ENCODE results near the gene OSBP2.
A peak's percentile ranks its signal among the peaks of the same experiment; 100 is the strongest.

OSBP2 gene

DNA sequence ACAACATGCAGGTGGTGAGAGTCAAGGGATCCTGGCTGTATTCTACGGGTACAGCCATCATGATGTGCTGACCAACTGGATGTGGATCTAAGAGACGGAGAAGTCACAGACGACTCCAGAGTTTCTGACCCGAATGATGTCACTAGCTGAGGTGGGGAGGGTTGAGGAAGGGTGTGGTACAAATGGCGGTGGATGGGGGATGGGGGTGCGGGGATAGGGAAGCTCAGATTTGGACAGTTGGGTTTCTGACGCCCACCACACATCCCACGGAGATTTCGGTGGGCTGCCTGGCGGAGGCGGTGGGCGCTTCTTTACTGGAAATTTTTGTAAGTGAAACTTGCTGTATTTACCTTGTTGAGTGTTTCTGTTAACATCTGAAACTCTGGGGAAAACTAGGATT lies 126.7 kb downstream of the OSBP2 start:
- DNase-seq, result no peak

DNA sequence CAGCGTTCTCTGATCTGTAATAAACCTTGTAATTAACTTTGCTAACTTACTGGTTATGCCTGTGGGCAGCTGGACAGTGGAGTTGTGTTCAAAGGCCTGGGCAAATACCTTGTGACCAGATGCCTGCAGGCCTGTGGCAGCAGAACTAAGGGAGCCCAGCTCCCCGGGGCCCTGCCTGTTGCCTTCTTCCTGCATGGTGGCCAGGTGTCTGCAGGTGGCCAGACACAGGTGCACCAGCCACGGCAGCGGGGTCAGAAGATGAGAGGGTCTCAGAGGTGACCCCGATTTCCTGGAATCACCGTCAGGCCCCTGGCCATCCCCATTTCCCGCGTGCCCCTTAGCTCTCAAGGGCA lies 127.2 kb downstream of the OSBP2 start:
- DNase-seq, result peak in 1 of 2 experiments; percentile 6

DNA sequence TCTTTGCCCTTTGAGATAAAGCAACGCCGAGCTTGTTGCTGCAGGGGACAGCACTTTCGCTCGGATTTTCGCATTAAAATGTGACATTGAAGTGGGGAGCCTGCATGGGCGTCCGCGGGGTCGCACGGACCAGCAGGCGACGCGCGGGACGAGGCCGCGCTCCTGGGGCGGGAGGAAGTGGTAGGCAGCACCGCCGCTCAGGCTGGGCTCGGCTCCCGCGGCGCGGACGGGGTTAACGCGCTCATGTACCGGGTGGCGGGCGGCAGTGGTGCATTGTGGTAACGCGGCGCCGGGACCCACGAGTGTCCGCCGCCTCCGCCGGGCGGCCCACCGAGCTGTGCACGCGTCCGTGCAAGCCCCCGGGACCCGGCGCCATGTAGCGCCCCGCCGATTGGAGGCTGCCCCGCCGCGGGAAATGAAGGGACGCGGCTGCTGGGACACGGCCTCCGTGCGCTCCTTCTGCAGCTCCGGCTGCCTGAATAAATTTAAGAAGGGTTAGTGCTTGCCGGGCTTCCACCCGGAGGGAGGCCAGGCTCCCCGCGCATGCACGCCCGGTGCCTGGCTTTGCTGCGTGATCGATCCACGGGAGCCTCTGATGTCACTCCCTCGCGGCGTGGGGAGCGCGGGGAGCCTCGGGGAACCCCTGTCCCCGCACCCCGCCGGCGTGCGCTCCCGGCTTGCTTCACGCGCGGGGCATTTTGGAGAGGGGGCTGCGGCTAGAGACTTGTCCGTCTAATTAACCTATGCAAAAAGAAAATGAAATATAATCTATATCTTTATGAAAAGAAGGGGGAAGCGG lies 127.7 kb downstream of the OSBP2 start:
- DNase-seq, result no peak

DNA sequence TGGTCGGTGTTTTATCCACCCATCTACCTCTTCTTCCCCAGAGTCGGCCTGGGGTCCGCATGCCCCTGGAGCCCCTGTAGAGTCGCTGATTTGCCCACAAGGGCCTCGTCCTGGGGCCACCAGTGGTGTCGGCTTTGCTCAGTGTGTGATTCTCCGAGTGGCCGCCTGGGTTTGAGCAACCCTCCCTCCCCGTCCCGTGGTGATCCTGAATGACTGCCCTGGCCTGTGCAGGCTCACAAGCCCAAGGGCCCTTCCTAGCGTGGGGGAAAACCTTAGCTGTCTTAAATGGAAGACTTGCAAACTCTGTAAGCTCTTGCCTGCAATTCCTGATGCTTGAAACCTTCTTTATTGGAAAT lies 128.3 kb downstream of the OSBP2 start:
- no peak for DNase-seq

DNA sequence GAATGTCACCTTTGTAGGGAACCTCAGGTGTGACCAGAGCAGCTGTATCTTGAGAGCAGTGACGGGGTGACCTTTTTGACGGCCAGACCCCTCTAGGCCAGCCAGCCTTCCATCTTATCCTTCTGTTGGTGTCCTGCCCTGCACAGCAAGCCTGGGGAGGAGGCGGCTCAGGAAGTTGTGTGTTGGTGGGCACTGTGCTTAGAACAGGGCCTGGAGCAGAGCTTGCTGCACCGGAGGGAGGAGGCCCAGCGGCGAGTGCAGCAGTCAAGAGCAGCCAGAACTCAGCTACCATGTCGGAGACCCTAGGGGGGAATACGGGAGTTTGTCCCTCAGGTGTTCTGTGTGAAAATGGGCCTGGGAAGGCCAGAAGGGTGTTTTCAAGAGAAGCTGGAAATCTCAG lies 129.4 kb downstream of the OSBP2 start:
- DNase-seq, result no peak

DNA sequence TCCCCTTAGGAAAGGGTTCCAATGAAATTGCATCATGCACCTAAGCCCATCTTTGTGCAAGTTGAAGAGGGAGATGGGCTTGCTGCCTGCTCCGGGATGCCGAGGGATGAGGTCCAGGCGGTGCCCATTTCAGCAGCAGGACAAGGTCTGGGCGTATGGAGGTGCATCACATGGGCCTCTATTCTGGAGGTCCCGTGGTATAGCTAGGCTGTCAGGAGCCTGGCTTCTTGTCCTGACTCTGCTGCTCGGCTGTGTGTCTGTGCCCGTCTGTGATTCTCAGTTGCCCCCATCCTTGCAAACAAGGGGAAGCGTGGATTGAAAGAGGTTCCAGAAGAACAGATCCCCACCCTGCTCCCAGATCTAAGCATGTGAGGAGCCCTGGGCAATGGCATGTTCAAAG lies 130.0 kb downstream of the OSBP2 start:
- no peak for DNase-seq

DNA sequence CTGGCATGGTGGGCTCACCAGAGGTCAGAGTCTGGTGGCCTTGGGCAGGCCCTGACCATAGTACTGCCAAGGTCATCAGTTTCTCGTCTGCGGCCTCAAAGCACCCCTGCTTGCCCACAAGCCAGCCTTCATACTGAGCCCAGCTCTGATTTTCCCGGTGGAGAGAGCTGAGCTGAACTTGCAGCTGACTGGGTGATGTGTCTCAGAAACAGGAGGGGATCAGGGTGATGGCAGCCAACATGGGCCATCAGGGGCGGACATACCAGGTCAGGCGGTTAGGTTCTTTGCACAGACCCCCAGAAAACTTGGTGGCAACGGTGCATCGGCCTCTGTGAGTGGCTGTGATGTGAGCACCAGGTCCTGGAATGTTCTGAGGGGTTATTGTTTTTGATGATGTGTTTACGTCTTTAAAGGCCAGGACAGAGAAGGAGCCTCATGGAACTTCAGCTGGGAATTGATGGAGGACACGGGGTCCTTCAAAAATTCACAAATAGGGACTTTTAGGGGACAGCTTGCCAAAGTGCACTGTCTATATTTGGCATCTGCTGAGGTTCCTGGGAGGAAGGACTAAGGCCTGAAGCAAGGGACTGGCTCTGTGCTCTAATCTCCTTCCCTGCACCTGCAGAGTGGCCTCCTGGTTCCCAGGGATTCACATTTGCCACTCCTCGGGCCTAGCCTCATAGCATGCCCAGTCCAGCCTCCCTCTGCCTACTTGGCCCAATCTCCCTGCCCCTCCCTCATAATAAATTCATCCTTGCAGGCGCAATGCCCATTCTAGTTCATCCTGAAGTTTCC lies 131.2 kb downstream of the OSBP2 start:
- DNase-seq, result no peak

DNA sequence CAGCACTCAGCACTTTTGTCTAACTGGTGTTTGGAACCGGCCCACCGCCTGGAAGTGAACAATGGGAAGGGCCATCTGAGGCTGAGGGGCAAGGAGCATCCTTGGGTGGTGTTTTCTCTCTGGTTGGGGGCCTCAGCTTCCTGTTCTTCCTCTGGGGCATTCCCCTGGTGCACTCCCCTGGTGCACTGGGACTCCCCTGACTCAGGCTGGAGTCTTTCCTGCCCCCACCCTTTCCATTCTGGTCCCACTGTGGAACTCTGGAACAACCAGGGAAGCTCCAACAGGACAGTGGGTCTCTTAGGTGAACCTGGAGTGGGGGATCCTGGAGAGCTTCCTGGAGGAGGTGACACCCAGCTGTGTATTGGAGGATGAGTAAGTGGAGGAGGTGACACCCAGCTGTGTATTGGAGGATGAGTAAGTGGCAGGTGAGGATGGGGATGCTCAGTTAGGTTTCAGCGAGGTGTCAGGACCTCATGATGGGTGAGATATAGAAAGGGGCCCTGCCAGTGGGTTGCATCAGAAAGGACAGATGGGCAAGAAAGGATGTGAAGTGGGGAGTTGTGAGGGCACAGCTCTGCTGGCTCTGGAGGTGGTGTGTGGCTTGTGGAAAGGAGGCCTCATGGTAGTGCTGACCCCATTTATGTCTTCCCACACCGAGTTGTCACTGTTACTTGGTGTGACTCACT lies 132.1 kb downstream of the OSBP2 start:
- no peak for DNase-seq

DNA sequence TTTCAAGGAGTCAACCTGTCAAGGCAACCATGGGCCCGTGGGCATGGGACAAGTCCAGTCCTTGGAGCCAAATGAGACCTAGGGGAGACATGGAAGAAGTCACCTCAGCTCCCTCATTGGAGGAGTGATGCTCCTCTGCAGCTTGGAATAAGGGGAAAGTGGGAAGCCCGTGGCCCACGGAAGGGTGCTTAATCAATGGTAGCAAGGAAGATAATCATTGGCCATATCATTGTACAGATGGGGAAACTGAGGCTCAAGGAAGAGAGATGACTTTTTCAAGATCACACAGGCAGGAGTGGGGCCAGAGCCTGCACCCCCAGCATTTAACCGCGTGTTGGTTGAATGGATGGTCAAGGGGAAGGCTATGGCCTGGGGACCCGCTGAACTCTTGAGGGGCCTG lies 133.0 kb downstream of the OSBP2 start:
- no peak for DNase-seq

DNA sequence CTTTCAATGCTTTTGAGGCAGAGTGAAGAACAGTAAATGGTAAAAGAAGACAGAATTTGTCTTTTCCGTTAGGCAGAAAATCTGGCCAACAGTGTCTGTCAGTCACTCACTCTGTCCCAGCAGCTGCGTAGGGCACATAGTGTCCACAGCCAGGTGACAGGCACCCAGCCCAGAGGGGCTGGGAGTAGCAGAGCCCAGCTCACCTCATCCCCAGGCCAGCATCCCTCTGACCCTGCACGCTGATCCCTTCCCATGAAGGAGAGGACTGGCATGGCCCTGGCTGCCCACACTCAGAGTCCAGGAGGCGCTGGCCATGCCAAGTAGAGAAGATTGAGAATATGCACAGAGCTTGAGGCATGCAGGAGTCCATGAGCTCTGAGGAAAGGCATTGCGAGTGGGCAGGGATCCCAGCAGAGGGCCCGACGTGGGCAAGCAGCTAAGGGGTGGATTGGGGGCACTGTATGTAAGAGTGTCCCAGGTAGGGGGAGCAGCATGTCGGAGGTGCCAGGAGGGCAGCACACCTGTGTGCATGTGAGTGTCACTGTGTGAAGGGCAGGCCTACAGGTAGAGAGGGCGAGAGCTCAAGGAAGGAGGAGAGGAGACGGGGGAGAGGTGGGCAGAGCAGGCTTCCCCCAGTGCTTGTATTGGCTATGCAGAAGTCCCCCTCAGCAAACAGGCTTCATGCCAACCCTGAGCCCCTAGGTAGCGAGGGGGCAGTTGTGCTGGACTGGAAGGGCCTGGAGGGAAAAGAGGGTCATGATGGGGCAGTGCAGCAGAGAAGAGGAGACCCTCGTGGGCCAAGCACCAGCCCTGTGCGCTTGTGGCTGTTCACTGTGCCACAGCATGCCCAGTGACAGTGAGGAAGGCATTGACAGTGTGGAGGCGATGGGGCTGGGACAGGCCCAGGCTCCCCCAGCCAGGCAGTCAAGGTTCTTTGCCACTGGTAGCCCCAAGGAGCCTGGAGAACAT lies 133.8 kb downstream of the OSBP2 start:
- no peak for DNase-seq

DNA sequence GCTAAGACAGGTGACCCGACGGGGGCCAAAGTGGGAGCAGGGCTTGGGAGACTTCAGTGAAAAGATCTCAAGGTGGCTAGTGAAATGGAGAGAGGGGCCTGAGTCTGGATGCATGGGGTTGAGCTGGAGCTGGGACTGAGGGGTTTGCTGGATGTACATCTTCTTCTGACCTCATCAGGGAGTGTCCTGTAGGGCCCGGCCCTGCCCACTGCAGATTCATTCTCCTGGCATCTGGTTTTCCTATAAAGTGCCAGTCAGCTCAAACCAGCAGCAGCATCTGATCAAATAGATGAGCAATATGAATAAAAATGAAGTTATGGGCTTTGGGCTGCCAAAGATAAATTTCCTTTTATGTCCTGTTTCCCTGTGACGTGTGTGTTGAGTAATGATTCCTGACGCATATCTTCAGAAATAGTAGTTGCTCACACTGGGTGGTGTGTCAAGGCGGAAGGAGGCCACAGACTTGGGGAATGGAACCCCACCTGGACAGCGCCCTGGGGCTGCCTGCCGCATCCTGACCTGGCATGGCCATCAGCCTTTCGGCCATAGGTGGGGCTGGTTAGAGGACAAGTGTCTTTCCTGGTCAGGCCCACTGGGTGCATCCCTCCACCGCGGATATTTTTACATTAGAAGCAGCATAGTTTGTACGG lies 135.4 kb downstream of the OSBP2 start:
- no peak for DNase-seq

DNA sequence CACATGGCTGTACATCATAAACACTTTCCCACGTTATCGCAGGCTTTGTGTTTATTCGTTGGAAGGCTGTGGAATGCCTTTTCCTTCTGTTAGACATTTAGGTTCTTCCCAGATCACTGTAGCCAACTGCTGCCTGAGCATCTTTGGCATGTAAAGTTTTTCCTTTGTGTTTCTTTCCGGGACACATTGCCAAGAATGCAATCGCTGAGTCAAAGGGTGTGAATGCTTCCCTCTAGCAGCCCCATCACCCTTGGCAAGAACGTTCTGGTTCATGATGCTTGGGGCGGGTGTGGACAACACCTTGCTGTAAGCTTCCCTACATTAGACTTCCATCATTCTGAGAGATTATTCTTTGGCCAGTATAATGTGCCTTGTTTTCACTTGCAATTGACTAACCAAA lies 136.2 kb downstream of the OSBP2 start:
- DNase-seq, result no peak

DNA sequence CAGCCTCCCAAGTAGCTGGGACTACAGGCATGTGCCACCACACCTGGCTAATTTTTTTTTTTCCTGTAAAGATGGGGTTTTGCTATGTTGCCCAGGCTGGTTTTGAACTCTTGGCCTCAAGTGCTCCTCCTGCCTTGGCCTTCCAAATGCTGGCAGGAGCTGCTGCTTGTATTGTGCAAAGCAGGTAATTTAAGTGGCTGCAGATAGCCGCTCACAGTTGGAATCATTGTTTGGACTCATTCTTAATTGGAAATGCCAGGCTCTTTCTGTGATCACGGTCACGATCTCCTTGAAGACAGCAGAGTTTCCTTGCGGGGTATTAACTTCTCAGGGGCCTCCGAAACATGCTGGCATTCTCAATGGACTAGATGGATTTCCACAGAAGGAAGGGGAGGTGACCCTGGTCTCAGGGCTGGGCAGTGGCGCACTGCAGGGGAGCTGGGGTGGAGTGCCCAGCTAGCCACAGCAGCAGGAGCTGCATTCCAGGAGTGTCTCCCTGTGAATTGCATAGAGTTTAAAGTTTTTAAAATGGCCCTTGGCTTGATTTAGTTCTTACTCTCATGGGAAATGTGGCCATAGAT lies 137.8 kb downstream of the OSBP2 start:
- no peak for DNase-seq

DNA sequence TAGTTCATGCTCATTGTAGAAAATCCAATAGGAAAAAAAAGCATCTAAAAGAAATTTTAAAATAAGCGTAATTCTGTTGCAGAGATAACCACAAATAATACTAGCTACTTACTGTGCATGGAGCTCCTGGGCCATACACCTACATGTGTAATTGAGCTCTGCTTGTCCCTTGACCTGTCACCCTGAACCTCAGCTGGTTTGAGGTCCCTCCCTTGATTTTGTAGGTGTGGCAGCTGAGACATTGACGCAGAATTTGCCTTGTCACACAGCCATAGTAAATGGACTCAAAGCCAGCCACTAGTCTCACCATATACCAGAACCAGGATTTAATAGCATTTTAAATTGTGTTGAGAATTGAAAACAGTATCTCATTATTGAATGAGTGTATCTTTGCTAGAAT lies 138.6 kb downstream of the OSBP2 start:
- DNase-seq, result no peak

DNA sequence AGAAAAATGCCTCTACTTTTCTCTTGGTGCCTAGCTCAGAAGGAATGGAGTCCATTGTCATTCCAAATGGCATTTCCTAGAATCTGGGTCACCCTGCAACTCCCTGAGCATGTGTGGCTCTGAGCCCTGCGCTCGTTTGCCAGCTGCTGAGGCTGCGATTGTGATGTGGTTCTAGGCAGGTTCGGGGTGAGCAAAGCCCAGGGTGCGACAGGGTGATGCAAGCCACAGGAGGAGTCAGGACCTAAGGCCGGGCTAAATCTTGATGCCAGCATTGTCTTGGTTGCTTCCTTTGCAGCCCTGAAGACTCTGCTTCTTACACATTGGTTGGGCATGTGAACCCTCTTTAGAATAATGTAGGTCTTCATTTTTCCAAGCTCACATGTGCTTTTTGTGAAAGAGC lies 142.9 kb downstream of the OSBP2 start:
- DNase-seq, result no peak

DNA sequence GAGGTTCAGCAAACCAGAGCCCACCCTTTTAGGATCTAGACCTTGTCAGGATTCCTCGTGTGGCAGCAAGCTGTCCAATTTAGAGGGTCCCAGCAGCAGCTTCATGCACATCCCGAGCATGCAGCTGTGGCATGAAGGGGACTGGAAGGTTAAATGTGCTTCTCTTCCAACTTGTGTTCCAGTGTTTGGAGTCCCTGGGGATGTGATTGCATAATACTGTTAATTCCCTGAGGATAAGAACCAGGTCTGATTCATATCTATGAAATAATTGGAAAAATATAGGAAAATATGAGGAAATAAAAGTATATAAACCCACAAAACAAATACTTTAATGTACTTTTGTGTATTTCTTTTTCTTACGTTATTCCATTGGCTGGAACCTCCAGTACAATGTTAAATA lies 143.4 kb downstream of the OSBP2 start:
- DNase-seq, result no peak

DNA sequence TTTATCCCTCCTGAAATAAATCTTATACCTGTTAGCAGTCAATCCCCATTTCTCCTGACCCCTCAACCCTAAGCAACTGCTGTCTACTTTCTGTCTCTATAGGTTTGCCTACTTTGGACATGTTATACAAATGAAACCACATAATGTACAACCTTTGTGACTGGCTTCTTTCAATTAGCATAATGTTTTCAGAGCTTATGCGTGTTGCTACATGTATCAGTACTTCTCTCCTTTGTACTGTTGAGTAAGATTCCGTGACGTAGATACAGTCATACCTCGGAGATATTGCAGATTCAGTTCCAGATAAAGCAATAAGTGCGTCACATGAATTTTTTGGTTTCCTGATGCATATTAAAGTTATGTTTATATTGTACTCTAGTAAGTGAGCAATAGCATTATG lies 146.6 kb downstream of the OSBP2 start:
- DNase-seq, result no peak

DNA sequence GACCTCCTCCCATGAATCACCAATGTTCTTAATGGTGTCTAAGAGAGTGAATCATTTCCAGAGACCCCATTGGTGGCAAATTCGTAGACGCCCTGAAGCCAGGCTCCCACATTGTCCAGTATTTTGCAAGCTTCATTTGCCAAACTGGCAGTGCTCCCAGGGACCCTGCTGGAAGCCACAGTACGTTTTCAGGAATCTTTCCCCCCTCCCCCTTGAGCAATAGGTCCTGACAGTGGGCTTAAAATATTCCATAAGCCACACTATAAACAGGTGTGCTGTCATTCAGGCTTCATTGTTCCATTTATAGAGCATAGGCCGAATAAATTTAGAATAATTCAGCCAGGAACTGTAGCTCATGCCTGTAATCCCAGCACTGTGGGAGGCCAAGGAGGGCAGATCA lies 148.6 kb downstream of the OSBP2 start:
- no peak for DNase-seq

DNA sequence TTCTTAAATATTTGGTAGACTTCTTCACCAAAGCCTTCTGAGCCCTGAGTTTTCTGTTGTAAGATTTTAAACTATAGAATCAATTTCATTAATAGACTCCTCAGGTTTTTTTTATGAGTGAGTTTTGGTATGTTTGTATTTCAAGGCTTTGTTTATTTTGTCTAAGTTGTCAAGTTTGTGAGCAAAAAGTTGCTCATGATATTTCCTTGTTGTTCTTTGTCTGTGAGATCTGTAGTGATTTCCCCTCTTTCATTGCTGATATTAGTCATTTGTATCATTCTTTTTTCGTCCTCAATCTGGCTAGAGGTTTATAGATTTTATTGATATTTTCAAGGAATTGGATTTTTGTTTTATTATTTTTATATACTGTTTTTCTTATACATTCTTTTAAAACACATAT lies 152.9 kb downstream of the OSBP2 start:
- no peak for DNase-seq

DNA sequence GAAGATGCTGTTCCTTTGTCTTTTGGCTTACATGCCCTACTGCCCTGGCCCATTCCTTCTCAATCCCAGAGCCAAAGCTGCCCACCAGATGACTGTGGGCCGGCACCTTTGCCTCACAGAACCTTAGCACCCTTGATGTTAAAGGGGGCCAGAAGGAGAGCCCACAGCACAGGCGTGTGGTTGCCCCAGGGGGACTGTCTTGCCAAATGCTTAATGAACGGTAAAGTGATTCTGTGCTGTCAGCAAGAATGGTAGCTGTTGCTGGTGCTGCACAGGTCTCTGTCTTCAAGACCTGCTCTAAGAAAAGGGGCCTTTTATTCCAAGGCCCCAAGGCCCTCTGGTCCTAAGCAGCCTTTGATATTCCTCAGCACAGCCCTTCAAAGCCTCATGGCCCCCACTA lies 160.6 kb downstream of the OSBP2 start:
- no peak for DNase-seq

DNA sequence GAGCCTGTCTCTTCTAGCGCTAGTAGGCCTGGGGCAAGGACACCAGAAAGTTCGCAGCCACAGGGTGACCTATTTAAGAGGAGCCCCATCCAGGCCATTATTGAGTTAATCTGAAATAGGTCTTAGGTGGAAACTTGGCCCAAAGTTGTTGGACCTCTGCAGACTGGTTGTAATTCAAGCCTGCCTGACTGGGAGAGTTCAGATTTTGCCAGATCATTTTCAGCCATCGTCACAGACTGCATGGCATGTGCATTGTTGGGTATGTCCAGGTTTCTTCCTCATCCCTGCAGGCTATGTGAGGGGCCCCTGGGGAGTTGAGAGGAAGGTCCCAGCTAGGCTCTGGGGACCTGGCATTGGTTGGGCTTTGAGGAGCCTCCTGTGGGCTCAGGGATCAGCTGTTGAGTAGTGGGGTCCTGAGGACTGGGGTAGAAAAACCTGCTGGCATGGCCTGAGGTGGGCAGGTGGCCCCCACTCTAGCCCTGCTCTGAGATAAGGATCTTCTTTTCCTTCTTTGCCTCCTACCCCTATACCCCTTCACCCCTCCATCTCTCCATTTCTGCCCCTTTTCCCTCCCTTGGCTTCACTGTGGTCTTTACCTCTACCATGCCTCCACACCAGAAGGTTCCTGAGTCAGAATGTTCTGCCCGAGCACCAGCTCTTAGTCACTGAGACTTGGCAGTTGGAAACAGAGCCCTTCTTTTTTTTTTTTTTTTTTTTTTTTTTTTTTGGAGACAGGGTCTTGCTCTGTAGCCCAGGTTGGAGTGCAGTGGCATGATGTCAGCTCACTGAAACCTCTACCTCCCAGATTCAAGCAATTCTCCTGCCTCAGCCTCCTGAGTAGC lies 161.2 kb downstream of the OSBP2 start:
- no peak for DNase-seq
